Measurements from ENCODE around the gene SNN. TPM values are rescaled to one million over a fixed set of nuclear protein-coding genes. Genes with fewer than 3 reads are reported as not detected.

SNN gene
- total and polyA plus RNA-seq, 2 donors (not counting 1 experiment from before 2014, with no cell fraction given) = 55.4 to 63.3 TPM

- Histone ChIP-seq H3K9ac (ENCODE audit: low read length) (peak overlapping the region; percentile 38), H3K4me1 (ENCODE audit: control insufficient read depth in 2 of 2, insufficient read depth in 2 of 2, low read length in 2 of 2) (peaks cover 94 to 100% of the 10 kb centered on the region in 2 donors), H3K79me2 (ENCODE audit: control insufficient read depth, insufficient read depth, low read length) (peaks cover 58% of the 10 kb centered on the region), H3K4me2 (replicated peaks; ENCODE audit: low read depth, low read length, poor library complexity, severe bottlenecking) (peak overlapping the region; percentile 67), H2AFZ (ENCODE audit: insufficient read depth, low read depth, low read length, poor library complexity, severe bottlenecking) (no peak overlapping the region), H4K20me1 (ENCODE audit: control insufficient read depth, insufficient read depth, low read length, poor library complexity, severe bottlenecking) (peaks cover 43% of the 10 kb centered on the region), H3K36me3 (replicated peaks in 1 of 2; ENCODE audit: control extremely low read depth in 1 of 2, control insufficient read depth in 1 of 2, extremely low read depth in 1 of 2, insufficient read depth in 2 of 2, low read length in 1 of 2) (peaks cover 0 to 59% of the 10 kb centered on the region in 2 experiments), H3K27me3 (replicated peaks in 1 of 4; ENCODE audit: control extremely low read depth in 1 of 4, control insufficient read depth in 3 of 4, insufficient read depth in 4 of 4, low read length in 3 of 4) (no peaks in the 10 kb centered on the region), H3K9me3 (ENCODE audit: control extremely low read depth in 1 of 3, control insufficient read depth in 2 of 3, insufficient read depth in 1 of 3, low read length in 2 of 3) (no peaks in the 10 kb centered on the region), H3K27ac (ENCODE audit: low read length in 2 of 2) (peak overlapping the region; percentile 95 to 99), H3K4me3 (ENCODE audit: control extremely low read depth in 1 of 5, extremely low read depth in 1 of 5, insufficient read depth in 1 of 5, low read depth in 2 of 5, low read length in 4 of 5) (peak overlapping the region in 1 of 5 experiments; percentile 36)
- Mint-ChIP-seq H3K4me1 (peaks cover 98% of the 10 kb centered on the region), H3K27ac (peak overlapping the region; percentile 91), H3K9me3 (ENCODE audit: insufficient read depth) (no peaks in the 10 kb centered on the region), H3K27me3 (no peaks in the 10 kb centered on the region), H3K4me3 (peak overlapping the region; percentile 78)
- ATAC-seq (ENCODE audit: low read depth) = no peak
- DNase-seq = peak; percentile 64
- CTCF ChIA-PET = interaction anchor here (0.9 to 3.6 kb wide), 5 partner anchors 9 to 37 kb away, joined by 3 to 15 read pairs (median 3); no protein-coding TSS in a partner anchor
- 92% methylated on average over 4 of the region's 12 CpGs for WGBS (ENCODE audit: insufficient coverage)
- POLR2A ChIA-PET = interaction anchor here (0.6 to 1.0 kb wide), 4 partner anchors 11 to 121 kb away, joined by 3 to 8 read pairs (median 4); no protein-coding TSS in a partner anchor
- TF ChIP-seq CTCF (IDR thresholded peaks at IDR 0.05) (no peak), EZH2 (IDR thresholded peaks at IDR 0.05; ENCODE audit: borderline replicate concordance, insufficient read depth, low read depth, low read length, poor library complexity, severe bottlenecking) (no peak)
- intact Hi-C loops (cut with micrococcal nuclease) = loop anchor here (1.0 to 10.0 kb wide), 8 partner anchors 9 to 938 kb away; partner anchors contain the start of genes CIITA, NUBP1 and SOCS1
These were observed 12.0 kb downstream of the SNN start for GRCh38 chr16:11679941-11680911.

Data from B cell (primary cell).